CD14-positive monocyte (primary cell): Measurements from ENCODE around the gene CD80. TPM values are rescaled to one million over a fixed set of nuclear protein-coding genes. Genes with fewer than 3 reads are reported as not detected.

ENCODE experiments used
- DNase-seq, 3 donors: peaks; one replicate each; pipeline ENCODE4 v3.0.0-alpha.2; 2011 to 2022
- H2AFZ ChIP-seq: 2 replicates; pipeline ENCODE4 v1.6.0; 2012; ENCODE audit warnings: mild to moderate bottlenecking, low read depth, low read length, inconsistent platforms; ENCODE audit not compliant: insufficient read depth, poor library complexity, severe bottlenecking
- H3K27ac ChIP-seq, 2 donors: 1 replicate in 1 of 2; 2 replicates in 1 of 2; pipeline ENCODE4 v1.5.1; 2012 to 2013; ENCODE audit warnings: low read length in 2 of 2, control low read depth in 1 of 2, inconsistent platforms in 1 of 2, low read depth in 1 of 2, mild to moderate bottlenecking in 1 of 2
- H3K27me3 ChIP-seq, 2 donors: one replicate each; pipeline versions ENCODE4 v1.6.0 to v1.6.1; 2011 to 2013; ENCODE audit warnings: low read length in 2 of 2; ENCODE audit not compliant: control insufficient read depth in 2 of 2, insufficient read depth in 2 of 2
- H3K36me3 ChIP-seq, 2 donors: replicated peaks in 1 of 2; 1 replicate in 1 of 2; 2 replicates in 1 of 2; pipeline versions ENCODE4 v1.5.1 to v1.6.1; 2012 to 2013; ENCODE audit warnings: low read length in 2 of 2, control low read depth in 1 of 2, inconsistent platforms in 1 of 2, mild to moderate bottlenecking in 1 of 2; ENCODE audit not compliant: insufficient read depth in 2 of 2, control insufficient read depth in 1 of 2
- H3K4me1 ChIP-seq, 2 donors: 1 replicate in 1 of 2; 2 replicates in 1 of 2; pipeline versions ENCODE4 v1.5.1 to v1.6.1; 2012 to 2013; ENCODE audit warnings: low read length in 2 of 2, control low read depth in 1 of 2, inconsistent platforms in 1 of 2, mild to moderate bottlenecking in 1 of 2, moderate library complexity in 1 of 2; ENCODE audit not compliant: insufficient read depth in 2 of 2, control insufficient read depth in 1 of 2
- H3K4me2 ChIP-seq: replicated peaks from 2 replicates; pipeline ENCODE3; 2012; ENCODE audit warnings: low read length, moderate library complexity, mild to moderate bottlenecking; ENCODE audit not compliant: poor library complexity, severe bottlenecking; ENCODE audit errors: extremely low read depth
- H3K4me3 ChIP-seq, 3 experiments: fragments of 200-600 bp in 1 of 3; sonication (generic) in 1 of 3; replicated peaks in 1 of 3; 1 replicate in 2 of 3; 2 replicates in 1 of 3; pipeline ENCODE4 v1.5.1; 2011 to 2013; ENCODE audit warnings: low read length in 3 of 3, mild to moderate bottlenecking in 3 of 3, control low read depth in 2 of 3, low read depth in 2 of 3, inconsistent platforms in 1 of 3, moderate library complexity in 1 of 3
- H3K79me2 ChIP-seq: 2 replicates; pipeline ENCODE4 v1.6.0; 2012; ENCODE audit warnings: mild to moderate bottlenecking, control low read depth, inconsistent platforms, low read length, moderate library complexity; ENCODE audit not compliant: insufficient read depth
- H3K9ac ChIP-seq: 2 replicates; pipeline ENCODE4 v1.6.0; 2017; ENCODE audit warnings: low read length, mild to moderate bottlenecking; ENCODE audit not compliant: insufficient read depth, poor library complexity, severe bottlenecking
- H3K9me3 ChIP-seq, 2 donors: replicated peaks in 1 of 2; 1 replicate in 1 of 2; 2 replicates in 1 of 2; pipeline versions ENCODE4 v1.5.1 to v1.6.1; 2012 to 2013; ENCODE audit warnings: low read length in 2 of 2, control low read depth in 1 of 2; ENCODE audit not compliant: control insufficient read depth in 1 of 2, insufficient read depth in 1 of 2
- H4K20me1 ChIP-seq: 2 replicates; pipeline ENCODE4 v1.6.0; 2012; ENCODE audit warnings: mild to moderate bottlenecking, low read length, control low read depth, moderate library complexity; ENCODE audit not compliant: insufficient read depth
- H3K27ac Mint-ChIP-seq, 7 donors: one replicate each; pipeline ENCODE4 v1.8.0; 2020; ENCODE audit warnings: mild to moderate bottlenecking in 7 of 7, mixed read lengths in 7 of 7, moderate library complexity in 6 of 7, inconsistent platforms in 2 of 7
- H3K27me3 Mint-ChIP-seq, 3 donors: one replicate each; pipeline ENCODE4 v1.8.0; 2021 to 2022; ENCODE audit warnings: low read depth in 3 of 3, mild to moderate bottlenecking in 3 of 3, mixed read lengths in 3 of 3, moderate library complexity in 3 of 3, inconsistent platforms in 1 of 3
- H3K36me3 Mint-ChIP-seq, 2 donors: one replicate each; pipeline ENCODE4 v1.8.0; 2020; ENCODE audit warnings: mixed read lengths in 2 of 2, inconsistent platforms in 1 of 2, mild to moderate bottlenecking in 1 of 2
- H3K4me1 Mint-ChIP-seq: one replicate; pipeline ENCODE4 v1.8.0; 2020; ENCODE audit warnings: mild to moderate bottlenecking, mixed read lengths
- H3K4me3 Mint-ChIP-seq, 2 donors: one replicate each; pipeline ENCODE4 v1.8.0; 2020; ENCODE audit warnings: mild to moderate bottlenecking in 2 of 2, mixed read lengths in 2 of 2, moderate library complexity in 1 of 2
- H3K9me3 Mint-ChIP-seq, 7 donors: one replicate each; pipeline ENCODE4 v1.8.0; 2020 to 2022; ENCODE audit warnings: mixed read lengths in 7 of 7, mild to moderate bottlenecking in 6 of 7, moderate library complexity in 6 of 7, inconsistent platforms in 2 of 7
- CTCF ChIP-seq: fragments of 200-600 bp; IDR thresholded peaks from one replicate; pipeline ENCODE4 v1.8.0; 2022; ENCODE audit warnings: antibody characterized with exemption, mild to moderate bottlenecking
- WGBS: methylation state at CpG from one replicate; pipeline ENCODE4 v1.1.5; 2013; ENCODE audit warnings: missing lambda C conversion rate; ENCODE audit not compliant: insufficient coverage; 5-methylcytosine and 5-hydroxymethylcytosine counted together
- intact Hi-C, 2 donors: fragments of 100-400 bp; cut with micrococcal nuclease; formaldehyde crosslinking; loops; one replicate each; pipeline versions ENCODE4 v1.15.0 to v1.15.1; 2023
- polyA plus RNA-seq, 3 donors: library from polyadenylated mRNA; depleted of rRNA in 1 of 3; unstranded in 2 of 3; stranded (reverse) in 1 of 3; fragments of 300-500 nt in 2 of 3; fragments of >200 nt in 1 of 3; fragmentation: Illumina TruSeq in 2 of 3; gene quantifications; 1 replicate in 2 of 3; 2 replicates in 1 of 3; pipeline ENCODE4 v1.2.3, GENCODE V29; 2012 to 2021

The CD80 gene
- polyA plus RNA-seq, 3 donors, result 0.47 to 0.87 (median 0.47) TPM

GRCh38 chr3:119498186-119499011 is 61.0 kb downstream of the CD80 start, which contains the start of gene TIMMDC1:
Gene TIMMDC1 (plus strand): TSS chr3:119498547. CDS start chr3:119498734, 187 bp downstream.
- H3K36me3 ChIP-seq, result peaks cover 0 to 5% of the 10 kb centered on the region in 2 donors
- WGBS, result under 1% methylated on average over 54 of the region's 58 CpGs
- Mint-ChIP-seq H3K4me1 (peaks cover 32% of the 10 kb centered on the region), H3K9me3 (no peaks in the 10 kb centered on the region), H3K4me3 (peak within 1 kb of the TSS; percentile 96 to 99), H3K36me3 (peaks cover 4 to 6% of the 10 kb centered on the region in 2 donors), H3K27me3 (peaks cover 2 to 3% (median 2%) of the 10 kb centered on the region in 3 donors), H3K27ac (peak within 1 kb of the TSS; percentile 96 to 99 (median 98))
- H3K4me2 ChIP-seq, result peak within 1 kb of the TSS; percentile 89
- peaks cover 17 to 19% of the 10 kb centered on the region in 2 donors for H3K4me1 ChIP-seq
- H2AFZ ChIP-seq, result peak within 1 kb of the TSS; percentile 89
- intact Hi-C loops, result loop anchor here (2.0 to 5.0 kb wide), 4 partner anchors 30 to 179 kb away; partner anchors contain the start of genes COX17 (in 2 of the 2), POGLUT1 (in 1 of the 2) and TMEM39A (in 1 of the 2)
- H4K20me1 ChIP-seq, result no peaks in the 10 kb centered on the region
- peak within 1 kb of the TSS; percentile 81 to 99 for H3K27ac ChIP-seq
- H3K4me3 ChIP-seq, result peak within 1 kb of the TSS; percentile 62 to 95 (median 88)
- no peaks in the 10 kb centered on the region for H3K27me3 ChIP-seq
- TF ChIP-seq CTCF, result no peak
- peak; percentile 95 to 98 (median 96) for DNase-seq
- peaks cover 36% of the 10 kb centered on the region for H3K79me2 ChIP-seq
- peak within 1 kb of the TSS; percentile 95 for H3K9ac ChIP-seq
- no peaks in the 10 kb centered on the region for H3K9me3 ChIP-seq

- peak overlapping the region; percentile 96 to 99 (median 98) for H3K27ac Mint-ChIP-seq
- H3K4me1 Mint-ChIP-seq, result peaks cover 31% of the 10 kb centered on the region
- Histone ChIP-seq H3K36me3 (peaks cover 2 to 3% of the 10 kb centered on the region in 2 donors), H3K27ac (peak overlapping the region; percentile 81 to 99), H3K79me2 (peaks cover 36% of the 10 kb centered on the region), H3K9me3 (no peaks in the 10 kb centered on the region), H4K20me1 (no peaks in the 10 kb centered on the region), H3K4me2 (peak overlapping the region; percentile 89), H3K27me3 (no peaks in the 10 kb centered on the region), H3K4me1 (peaks cover 17 to 19% of the 10 kb centered on the region in 2 donors), H3K4me3 (peak overlapping the region; percentile 62 to 95 (median 88)), H3K9ac (peak overlapping the region; percentile 95), H2AFZ (peak overlapping the region; percentile 89)
- intact Hi-C loops, result loop anchor here (2.0 to 5.0 kb wide), 4 partner anchors 29 to 179 kb away; partner anchors contain the start of genes COX17 (in 2 of the 2), POGLUT1 (in 1 of the 2) and TMEM39A (in 1 of the 2)
- WGBS, result 0% methylated on average over 1 of the region's 8 CpGs
- no peaks in the 10 kb centered on the region for H3K9me3 Mint-ChIP-seq
- peaks cover 5% of the 10 kb centered on the region in 2 donors for H3K36me3 Mint-ChIP-seq
- peak overlapping the region; percentile 96 to 99 for H3K4me3 Mint-ChIP-seq
- TF ChIP-seq CTCF, result no peak
- H3K27me3 Mint-ChIP-seq, result peaks cover 2 to 3% (median 2%) of the 10 kb centered on the region in 3 donors
- no peak for DNase-seq
Measured at GRCh38 chr3:119497820-119498185, 61.6 kb downstream of the CD80 start.
